CD4-positive, alpha-beta T cell treated with Interleukin-6 at 100 ng/mL for 8 hours (primary cell): ENCODE results near the gene BIN1.
A peak's percentile ranks its signal among the peaks of the same experiment; 100 is the strongest.

Source experiments
- DNase-seq: peaks from one replicate; pipeline ENCODE4 v3.0.0-alpha.2; 2020; ENCODE audit warnings: mixed read lengths, low spot score

BIN1 gene, protein sequence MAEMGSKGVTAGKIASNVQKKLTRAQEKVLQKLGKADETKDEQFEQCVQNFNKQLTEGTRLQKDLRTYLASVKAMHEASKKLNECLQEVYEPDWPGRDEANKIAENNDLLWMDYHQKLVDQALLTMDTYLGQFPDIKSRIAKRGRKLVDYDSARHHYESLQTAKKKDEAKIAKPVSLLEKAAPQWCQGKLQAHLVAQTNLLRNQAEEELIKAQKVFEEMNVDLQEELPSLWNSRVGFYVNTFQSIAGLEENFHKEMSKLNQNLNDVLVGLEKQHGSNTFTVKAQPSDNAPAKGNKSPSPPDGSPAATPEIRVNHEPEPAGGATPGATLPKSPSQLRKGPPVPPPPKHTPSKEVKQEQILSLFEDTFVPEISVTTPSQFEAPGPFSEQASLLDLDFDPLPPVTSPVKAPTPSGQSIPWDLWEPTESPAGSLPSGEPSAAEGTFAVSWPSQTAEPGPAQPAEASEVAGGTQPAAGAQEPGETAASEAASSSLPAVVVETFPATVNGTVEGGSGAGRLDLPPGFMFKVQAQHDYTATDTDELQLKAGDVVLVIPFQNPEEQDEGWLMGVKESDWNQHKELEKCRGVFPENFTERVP

DNA sequence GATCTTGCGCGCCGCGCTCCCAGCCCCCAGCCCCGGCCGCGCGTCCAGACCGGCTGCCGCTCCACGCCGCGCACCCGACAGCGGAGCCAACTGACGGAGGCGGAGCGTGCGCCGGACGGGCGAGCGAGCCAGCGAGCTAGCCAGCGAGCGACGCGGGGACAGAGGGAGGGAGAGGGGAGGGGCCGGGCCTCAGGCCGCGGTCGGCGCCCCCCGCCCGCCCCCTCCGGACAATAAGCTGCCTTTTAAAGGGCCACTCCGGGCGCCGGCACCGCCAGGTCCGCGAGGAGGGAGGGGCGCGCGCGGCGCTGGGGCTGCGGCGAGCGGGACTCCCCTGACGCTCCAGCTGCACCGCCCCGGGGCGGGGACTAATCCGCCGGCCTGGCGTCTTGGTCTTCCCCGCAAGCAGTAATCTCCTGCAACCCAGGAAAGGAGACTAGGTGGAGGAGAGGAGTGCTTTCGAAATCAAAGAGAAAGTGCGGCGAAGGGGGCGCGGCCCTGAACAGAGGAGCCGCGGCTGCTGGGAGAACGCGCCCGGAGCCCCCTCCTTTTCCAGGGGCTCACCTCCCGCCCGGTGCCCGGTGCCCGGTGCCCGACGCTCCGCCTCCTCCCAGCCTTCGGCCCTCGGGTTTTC is at the start of gene BIN1:
Gene BIN1 (minus strand): TSS at position 164 of the 631 bp plus-strand sequence. CDS start 211 bp downstream, outside the sequence.
- peak; percentile 67 for DNase-seq

DNA sequence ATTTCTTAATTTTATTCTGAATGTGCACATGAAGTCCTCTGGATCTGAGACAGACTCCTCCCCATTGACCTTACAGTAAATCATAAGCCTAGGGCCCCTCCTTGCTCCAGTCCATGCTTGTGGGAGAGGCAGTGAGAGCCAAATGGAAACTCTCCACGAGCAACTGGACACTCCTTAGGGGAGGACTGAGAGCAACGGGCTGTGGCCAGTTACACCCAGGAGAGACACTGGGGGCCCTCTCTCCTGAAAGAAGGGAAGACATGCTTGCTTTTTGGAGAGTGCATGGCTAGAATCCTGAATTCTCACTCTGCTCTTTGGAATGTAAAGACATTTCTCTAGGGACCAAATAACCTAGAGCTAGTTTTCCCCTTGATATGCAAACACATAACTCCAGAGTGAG is 49.0 kb upstream of the BIN1 start:
- no peak for DNase-seq

DNA sequence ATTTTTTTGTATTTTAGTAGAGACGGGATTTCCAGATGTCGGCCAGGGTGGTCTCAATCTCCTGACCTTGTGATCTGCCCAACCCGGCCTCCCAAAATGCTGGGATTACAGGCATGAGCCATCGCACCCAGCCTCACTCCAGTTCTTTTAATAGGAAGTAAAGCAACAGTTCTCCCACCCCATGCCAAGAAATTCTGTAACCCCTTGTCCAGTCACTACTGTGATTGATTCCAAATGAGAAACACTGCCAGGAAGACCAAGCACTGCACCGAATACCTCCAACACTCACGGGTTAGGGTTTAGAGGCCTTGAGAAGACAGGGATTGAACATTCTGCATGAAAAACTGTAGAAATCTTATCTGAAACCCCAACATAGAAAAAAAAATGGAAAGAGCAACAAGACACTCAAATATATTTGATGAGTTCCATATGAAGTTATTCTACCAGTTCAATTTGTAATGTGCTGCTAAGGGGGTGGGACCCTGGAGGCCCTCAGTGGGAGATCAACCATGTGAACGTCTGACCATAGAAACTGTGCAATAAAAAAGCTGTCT is 48.2 kb upstream of the BIN1 start:
- DNase-seq: no peak

DNA sequence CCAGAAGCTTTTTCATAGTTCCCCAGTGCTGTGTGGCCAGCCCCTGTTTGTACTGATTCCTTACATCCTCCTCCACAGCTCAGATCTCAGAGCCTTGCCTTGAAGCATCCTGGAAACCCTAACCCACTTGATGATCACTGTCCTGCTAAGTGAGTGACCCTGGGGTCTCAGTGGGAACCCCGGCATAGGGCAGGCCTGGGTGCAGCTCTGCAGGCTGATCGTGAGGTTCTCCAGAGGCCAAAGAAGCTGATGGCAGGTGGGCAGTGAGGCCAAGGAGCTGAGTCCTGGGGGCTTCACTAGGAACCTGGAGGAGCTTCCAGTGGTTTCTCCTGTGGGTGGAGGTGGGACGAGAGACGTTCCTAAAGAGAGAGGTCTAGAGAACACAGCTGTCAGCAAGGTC is 47.4 kb upstream of the BIN1 start:
- no peak for DNase-seq

DNA sequence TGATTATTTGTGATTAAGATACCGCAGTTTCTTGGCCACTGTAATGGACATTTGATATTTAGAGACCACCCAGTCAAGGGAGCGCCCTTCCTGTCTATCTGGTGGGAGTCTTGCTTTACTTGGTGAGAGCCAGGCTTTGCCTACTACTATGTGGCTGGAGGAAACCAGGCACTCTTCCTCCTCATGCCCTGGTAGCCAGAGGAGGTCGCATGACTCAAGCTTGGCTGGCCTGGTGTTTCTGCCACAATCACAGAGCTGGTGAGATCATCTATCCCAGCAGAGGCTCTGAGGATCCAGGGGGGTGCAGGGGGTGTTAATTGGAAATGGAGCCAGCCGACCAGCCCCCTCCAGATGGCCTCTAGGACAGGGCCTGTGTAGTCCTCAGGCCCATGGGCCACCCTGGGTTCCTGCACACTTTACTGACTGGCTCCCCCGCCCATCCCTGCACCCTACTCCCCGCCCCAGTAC is 46.8 kb upstream of the BIN1 start:
- DNase-seq: no peak

DNA sequence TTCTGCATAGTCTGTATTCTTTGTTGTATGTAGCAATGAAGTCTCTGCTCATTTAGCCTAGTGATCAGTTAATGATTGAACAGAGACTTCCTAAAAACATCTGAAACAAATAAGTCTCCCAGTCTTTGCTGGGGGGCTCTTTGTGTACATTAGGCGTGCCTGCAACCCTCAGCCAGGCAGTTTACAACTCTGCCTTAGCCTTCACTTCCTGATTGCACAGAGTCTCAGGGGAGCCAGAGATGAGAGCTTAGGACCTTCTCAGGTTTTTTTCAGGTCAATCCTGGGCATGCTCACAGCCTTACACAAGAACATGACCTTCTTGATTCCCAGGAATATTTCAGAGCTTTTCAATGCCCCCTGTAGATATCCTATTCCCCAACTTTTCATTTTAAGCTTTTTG is 44.0 kb upstream of the BIN1 start:
- DNase-seq: no peak

DNA sequence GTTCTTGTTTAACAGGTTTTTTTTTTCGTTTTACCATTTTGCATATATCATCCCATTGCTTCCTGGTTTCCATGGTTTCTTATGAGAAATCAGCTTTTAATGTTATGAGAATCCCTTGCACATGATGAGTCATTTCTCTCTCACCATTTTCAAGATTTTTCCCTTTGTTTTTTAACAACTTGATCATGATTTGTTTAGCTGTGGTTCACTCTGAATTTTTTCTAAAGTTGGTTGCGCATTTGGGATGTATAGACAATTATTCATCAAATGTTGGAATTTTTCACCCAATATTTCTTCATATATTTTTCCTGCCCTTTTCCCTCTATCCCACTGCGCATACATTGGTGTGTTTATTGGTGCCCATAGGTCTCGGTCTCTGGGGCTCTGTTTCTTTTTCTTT is 42.4 kb upstream of the BIN1 start:
- no peak for DNase-seq

DNA sequence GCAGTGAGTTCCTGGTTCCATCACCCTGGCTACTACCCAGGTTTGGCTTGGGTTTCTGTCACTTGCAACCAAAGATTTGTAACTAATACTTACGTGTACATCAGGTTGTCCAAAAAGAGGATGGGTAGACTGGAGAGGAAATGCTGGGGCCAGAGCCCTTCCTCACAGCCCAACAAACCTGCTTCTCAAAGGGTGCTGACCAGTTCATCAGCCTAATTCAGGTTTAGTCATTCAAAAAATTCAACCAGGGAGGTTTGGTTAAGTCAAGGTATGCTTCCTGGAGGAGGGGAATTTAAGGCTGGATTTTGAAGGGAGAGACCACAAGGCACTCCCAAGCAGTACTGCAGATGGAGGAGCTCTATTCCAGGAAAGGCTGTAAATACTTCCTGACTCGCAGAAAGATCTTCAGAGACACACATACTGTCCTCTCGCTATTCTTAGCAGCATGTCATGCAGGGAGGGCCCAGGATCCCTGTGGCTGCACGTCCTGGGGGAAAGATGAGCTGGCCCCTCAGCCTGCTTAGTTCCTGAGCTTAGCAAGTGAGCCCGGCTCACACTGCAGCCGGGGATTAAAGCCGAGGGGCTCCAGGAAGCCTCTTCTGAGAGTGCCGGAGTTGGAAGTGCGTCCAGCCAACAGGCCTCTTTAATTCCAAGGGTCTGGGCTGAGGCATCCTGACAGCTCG is 40.0 kb upstream of the BIN1 start:
- DNase-seq: no peak

DNA sequence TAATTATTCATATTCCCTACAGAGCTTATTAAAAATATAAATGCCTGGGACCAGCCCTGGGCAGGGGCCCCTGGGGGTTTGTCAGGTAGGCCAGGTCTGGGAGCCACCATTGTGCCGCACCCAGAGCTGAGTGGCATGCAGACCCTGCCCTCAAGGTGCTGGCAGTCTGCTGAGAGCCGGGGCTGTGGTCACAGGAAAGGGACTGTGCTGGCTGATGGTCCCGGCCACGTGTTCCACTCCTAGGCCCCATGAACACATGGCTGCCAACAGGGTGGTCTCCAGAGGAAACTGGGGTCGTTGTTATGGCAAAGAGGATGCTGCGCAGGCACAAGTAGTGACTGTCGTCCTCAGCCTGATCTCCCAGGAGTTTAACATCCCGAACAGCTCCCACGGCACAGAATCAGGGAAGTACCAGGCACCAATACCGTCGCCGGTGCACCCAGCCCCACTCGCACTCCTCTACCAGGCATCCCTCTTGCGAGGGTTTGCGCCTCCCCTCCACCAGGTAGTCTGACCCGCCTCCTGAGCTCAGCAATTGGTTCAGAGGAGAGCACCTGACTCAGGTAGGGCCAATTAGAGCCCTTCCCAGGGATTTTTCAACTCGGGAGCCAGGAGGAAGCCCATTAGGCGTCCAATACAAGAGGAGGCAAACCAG is 39.2 kb upstream of the BIN1 start:
- no peak for DNase-seq

DNA sequence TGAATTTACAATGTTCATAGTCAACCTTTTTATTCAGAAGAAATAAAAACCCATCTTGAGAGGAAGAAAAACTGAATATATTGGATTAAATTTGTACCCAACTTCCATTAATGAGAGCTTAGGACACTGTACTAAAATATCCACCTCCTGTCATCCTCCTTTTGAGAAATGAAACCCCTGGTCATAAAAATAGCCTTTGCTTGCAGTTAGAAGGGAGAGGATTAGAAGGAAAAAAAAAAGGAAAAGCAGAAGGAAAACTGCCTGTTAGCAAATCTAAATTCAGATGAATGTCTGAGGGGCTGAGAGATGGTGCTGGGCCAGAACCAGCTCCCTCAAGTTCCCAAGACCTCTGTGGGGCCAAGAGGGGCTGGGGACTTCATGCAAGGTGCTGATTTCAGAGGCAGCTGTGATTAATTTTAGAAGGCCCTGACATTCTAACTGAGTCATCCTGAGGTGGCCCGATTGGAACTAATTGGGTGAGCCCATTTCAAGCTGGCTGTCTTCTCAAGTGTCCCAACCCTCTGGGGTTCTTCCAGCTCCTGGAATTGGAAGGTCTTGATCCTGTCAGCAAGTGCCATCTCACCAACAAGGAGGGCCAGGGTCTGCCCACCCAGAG is 38.4 kb upstream of the BIN1 start:
- DNase-seq: no peak

DNA sequence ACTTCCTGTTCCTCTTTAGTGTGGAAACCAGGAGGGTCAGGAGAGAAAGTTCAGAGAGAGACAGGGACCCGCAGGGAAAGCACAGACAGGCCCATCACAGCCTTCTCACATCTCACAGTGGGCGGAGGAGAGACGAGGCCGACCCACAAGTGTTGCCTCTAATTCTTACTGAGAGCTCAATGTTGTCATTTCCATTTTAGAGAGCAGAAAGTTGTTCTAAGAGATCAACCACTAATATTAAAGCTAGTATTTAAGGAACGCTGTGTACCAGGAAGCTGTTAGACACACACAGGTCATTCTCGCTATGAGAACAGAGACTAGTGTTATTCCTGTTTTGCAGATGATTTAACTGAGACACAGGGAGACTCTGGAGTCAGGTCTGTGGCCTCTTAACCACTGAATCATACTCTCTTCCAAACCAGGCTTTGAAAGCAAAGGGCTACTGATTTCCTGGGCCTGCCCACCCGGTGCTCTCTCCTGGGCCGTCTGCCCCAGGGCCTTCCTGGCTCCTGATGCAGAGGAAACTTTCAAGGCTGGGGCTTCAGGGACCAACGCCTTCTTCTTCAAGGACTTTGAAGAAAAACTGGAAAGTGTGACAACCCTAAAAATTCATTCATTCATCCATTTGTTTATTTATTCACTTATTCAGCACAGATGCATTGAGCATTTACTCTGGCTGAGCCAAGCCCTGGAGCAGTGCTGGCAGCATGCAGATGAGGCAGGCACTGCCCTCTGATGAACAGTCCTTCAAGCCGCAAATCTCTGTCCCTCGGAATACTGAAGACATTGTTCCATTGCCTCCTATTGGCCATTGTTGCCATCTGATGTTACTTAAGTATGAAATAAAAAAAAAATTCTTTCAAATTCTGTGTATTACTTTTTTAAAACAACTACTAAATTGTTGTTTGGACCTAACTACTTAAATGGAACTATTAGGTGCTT is 37.2 kb upstream of the BIN1 start:
- no peak for DNase-seq

DNA sequence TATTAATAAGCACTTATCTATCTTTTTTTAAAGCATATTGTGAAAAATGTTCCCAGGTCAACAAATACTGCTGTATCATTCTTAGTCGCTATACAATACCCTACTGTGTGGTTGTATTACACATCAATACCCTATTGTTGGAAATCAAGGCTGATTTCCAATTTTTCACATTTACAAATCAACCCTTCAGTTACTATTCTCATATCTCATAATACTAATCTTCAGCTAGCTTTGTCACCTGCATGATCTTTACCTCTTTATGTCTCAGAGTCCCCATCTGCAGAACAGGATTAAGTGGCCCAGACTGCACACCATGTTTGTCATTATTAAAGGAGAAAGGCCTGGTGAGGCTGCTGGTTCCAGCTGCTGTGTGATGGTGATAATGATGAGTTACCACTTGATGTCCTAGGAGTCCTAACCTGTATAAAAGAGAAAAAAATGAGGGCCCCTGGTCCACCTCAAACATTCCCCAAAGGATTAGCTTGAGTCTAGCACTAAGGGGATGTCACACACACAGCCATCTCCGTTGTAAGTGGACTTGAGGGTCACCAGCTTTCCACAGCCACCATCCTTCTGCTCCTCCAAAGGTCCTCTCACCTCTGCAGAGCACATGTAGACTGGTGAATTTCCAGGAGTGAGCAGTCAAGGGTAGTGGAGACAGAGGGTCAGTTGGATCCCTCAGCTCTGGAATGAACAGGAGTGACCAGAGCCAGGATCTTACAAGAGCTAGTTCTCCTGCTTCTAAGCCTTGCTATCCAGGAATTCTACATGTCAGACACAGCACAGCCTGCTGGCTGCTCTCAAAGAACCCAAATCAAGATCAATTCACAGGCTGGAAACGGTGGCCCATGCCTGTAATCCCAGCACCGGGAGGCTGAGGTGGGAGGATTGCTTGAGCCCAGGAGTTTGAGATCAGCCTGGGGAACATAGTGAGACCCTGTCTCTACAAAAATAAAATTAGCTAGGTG is 36.0 kb upstream of the BIN1 start:
- no peak for DNase-seq

DNA sequence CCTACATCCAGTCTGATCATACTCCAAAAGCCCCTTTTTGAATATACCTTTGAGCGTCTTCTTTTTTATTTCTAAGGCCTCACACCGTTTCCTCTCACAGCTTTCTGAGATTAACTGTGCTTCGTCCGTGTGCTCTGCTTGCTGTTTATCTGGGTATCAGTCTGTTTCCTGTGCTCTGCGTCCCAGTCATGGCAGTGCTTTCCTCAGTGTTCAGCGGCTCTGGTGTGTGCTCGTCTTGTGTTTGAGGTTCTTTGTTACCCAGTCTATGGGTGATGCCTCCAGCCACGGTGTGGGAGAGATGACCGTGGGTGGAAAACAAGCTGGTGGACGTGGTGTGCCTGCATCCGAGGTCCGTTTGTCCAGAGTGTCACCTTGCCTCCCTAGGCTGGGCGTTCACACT is 33.6 kb upstream of the BIN1 start:
- DNase-seq: no peak

DNA sequence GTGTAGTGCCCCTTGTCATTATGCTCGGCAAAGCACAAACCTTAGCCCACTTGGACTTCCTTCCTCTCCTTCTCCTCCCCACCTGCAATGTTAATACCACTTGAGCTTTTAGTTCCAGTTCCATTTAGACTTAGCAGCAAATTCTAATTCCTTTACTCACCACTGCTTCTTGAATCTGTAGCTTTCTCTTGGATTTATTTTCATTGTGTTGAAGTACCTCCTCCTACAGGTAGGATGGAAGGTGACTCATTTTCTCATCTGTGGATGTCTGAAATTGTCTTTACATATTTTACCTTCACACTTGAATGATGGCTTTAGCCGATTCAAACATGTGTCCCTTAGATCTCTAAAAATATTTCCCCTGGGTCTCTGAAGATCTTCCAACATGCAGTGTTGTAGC is 32.8 kb upstream of the BIN1 start:
- DNase-seq: no peak

DNA sequence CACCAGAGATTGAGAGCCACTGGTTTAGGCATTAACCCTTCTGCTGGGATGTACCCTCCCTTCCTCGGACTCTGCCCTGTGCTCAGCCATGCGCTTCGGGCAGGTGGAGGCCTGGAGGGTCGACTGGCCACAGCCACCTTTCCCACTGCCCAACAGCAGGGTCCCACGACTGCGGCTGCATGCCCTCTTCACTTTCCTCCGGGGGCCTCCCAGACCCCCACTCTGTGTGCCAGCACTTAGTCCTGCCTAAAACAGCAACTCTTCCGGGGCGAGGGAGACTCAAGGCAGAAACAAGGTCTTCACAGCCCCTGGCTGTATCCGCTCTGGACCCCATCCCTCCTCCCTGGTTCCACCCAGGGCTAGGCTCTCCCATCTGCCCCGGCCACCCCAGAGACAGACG is 31.3 kb upstream of the BIN1 start:
- DNase-seq: no peak

DNA sequence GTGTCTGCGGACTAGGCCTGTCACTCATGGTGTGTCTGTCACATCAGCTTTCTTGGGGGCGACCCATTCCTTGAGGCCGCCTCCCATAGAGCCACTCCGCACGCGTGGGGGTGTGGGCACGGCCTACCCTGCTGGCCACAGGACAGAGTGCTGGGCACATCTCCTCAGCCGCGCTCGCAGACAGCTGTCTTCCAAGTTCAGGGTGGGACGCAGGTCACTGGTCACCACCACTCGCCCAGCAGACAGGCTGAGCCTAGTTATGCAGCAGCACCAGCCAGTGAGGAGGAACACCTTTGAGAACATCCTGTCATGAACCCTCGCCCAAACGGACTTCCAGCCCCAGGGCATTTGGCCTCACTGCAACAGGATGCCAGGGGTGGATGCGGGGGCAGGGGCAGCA is 30.8 kb upstream of the BIN1 start:
- DNase-seq: no peak

DNA sequence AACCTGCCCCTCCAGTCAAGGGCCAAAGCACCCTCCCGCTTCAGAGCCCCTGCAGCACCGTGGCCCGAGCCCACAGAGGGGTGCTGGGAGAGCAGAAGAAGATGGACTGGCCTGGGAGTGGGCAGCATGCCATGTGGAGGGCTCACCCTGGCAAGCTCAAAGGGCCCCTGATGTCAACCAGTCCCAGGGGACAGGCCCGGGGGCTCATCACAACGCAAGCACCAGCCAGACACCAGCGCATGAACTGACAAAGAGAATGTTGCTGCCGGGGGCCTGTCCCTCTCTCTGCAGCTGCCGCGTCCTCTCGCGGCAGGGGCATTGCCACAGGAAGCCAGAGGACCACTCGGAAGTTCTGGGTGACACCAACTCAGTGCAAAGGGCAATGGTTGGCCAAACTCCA is 30.3 kb upstream of the BIN1 start:
- DNase-seq: no peak

DNA sequence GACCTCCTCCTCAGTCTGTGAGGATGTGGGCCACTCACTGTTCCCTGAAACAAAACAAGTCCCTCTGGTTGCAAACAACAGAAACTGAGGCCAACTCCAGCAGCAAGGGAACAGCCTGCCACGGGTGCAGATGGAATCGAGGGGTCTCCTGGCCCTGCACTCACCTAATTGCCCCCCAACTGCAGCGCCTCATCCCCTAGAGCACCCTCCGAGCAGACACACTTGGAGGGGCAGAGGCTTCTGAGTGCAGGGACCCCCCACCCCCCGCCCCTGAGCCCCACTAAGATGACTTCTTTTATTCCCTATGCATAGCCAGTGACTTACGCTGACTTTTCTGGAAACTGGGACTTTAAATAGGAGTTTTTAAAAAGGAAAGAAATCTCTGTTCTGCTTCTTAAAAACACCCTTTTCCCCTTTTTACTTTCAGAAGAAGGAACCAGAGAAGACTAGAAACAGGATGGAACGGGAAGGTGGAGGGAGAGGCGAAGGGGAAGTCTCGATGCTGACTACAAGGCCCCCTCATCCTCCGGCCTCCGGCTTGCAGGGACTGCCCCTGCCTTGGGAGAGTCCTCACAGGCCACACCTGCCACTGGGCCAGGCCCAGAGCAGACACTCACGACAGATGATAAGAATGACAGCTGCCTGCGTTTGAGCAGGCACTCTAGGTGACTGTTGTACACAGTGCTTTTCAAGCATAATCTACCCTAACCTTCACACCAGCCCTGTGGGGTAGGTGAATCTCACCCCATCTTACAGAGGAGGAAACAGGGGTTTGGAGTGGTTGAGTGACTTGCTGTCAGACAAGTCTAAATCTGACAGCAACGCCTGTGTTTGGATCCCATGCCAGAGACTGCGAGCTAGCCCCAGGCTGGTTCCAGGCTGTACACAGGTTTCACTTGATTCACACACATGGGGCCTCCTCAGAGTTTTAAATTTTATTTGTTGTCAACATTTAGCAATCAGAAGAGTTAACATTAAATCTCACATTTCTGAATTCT is 28.2 kb upstream of the BIN1 start:
- no peak for DNase-seq
